Spleen (tissue), 11 donors: Measurements from ENCODE around the gene TBL3. TPM values are rescaled to one million over a fixed set of nuclear protein-coding genes. Genes with fewer than 3 reads are reported as not detected.

Experiments used
- DNase-seq: peaks from one replicate; pipeline ENCODE4 v3.0.0-alpha.2; 2020
- H3K27ac ChIP-seq, 8 donors: fragments of 200-600 bp; sonication (generic) in 7 of 8; 1 replicate in 4 of 8; 2 replicates in 4 of 8; pipeline versions ENCODE4 v1.5.0 to v1.8.0; 2016 to 2021; ENCODE audit warnings: inconsistent platforms in 4 of 8, mild to moderate bottlenecking in 4 of 8, moderate library complexity in 1 of 8
- H3K27me3 ChIP-seq, 7 donors: fragments of 200-600 bp; sonication (generic) in 6 of 7; replicated peaks in 1 of 7; 1 replicate in 4 of 7; 2 replicates in 3 of 7; pipeline versions ENCODE4 v1.5.0 to v1.8.0; 2016 to 2021; ENCODE audit warnings: inconsistent platforms in 3 of 7, mild to moderate bottlenecking in 1 of 7
- H3K36me3 ChIP-seq, 6 donors: fragments of 200-600 bp; sonication (generic) in 5 of 6; 1 replicate in 4 of 6; 2 replicates in 2 of 6; pipeline versions ENCODE4 v1.5.0 to v1.8.0; 2016 to 2021; ENCODE audit warnings: inconsistent platforms in 2 of 6
- H3K4me1 ChIP-seq, 6 donors: fragments of 200-600 bp; sonication (generic) in 5 of 6; 1 replicate in 3 of 6; 2 replicates in 3 of 6; pipeline versions ENCODE4 v1.5.0 to v1.8.0; 2016 to 2021; ENCODE audit warnings: inconsistent platforms in 3 of 6
- H3K4me3 ChIP-seq, 8 donors: fragments of 200-600 bp; sonication (generic) in 7 of 8; 1 replicate in 4 of 8; 2 replicates in 4 of 8; pipeline versions ENCODE4 v1.5.0 to v1.8.0; 2016 to 2021; ENCODE audit warnings: inconsistent platforms in 4 of 8, mild to moderate bottlenecking in 4 of 8, moderate library complexity in 2 of 8
- H3K9me3 ChIP-seq, 8 donors: fragments of 200-600 bp; sonication (generic) in 7 of 8; 1 replicate in 4 of 8; 2 replicates in 4 of 8; pipeline versions ENCODE4 v1.5.0 to v1.8.0; 2016 to 2021; ENCODE audit warnings: inconsistent platforms in 4 of 8
- POLR2A ChIP-seq, 3 donors: fragments of 450-650 bp; IDR thresholded peaks; one replicate each; pipeline ENCODE4 v1.5.1; 2017; ENCODE audit warnings: antibody characterized with exemption in 3 of 3, mild to moderate bottlenecking in 1 of 3
- POLR2AphosphoS5 ChIP-seq, 3 donors: sonication (generic); formaldehyde crosslinking; IDR thresholded peaks; one replicate each; pipeline ENCODE4 v1.5.1; 2017; ENCODE audit warnings: antibody characterized with exemption in 3 of 3
- WGBS, 5 donors: extraction: QIAGEN DNeasy Blood & Tissue Kit in 3 of 5; methylation state at CpG; one replicate each; pipeline versions ENCODE4 v1.1.5 to v1.1.7; 2013 to 2018; 5-methylcytosine and 5-hydroxymethylcytosine counted together
- intact Hi-C: fragments of 100-400 bp; cut with DNase I; formaldehyde crosslinking; loops from one replicate; pipeline ENCODE4 v1.15.0; 2023; ENCODE audit warnings: low total_unique reads
- polyA plus RNA-seq, 3 donors: library from polyadenylated mRNA; stranded (reverse); fragments of 200-250 nt; gene quantifications; one replicate each; pipeline ENCODE4 v1.2.1, GENCODE V29; 2013
- total RNA-seq, 7 donors: library from RNA; depleted of rRNA in 3 of 7; stranded (reverse); fragments of >200 nt in 3 of 7; fragmentation: NEBNext Ultra II Directional in 4 of 7; extraction: Animal tissue kit (Norgen Biotek cat#: 25700) in 4 of 7; gene quantifications; one replicate each; pipeline versions ENCODE4 v1.1.0 to v1.2.1, GENCODE V29; 2016 to 2021
- TF ChIP-seq, protein P1 (sequence below), 11 experiments: fragments of 200-600 bp in 7 of 11; fragments of 450-650 bp in 4 of 11; sonication (generic) in 4 of 11; IDR thresholded peaks in 8 of 11; conservative IDR thresholded peaks in 3 of 11; 1 replicate in 7 of 11; 2 replicates in 4 of 11; pipeline versions ENCODE4 v1.4.0 to v1.8.0; 2016 to 2021; ENCODE audit warnings: antibody characterized with exemption in 11 of 11, inconsistent platforms in 4 of 11, mild to moderate bottlenecking in 1 of 11
- donor health status: healthy with polysubstance abuse.
- donor health status: DM: no; HTN: no; CAD: no; lungs with moderate emphysema.
- donor health status: DM: no; HTN: no; CAD: no.
- donor health status: Bipolar disorder and iron deficiency.
- donor health status: healthy.
- donor health status: DM: no; HTN: no; CAD: no.
- donor health status: DM: yes; HTN: yes; CAD: no.

Gene TBL3
- total and polyA plus RNA-seq, 10 donors, result 20.6 to 54.2 (median 29.3) TPM

GRCh38 chr16:1944612-1945199 lies 27.1 kb upstream of the TBL3 start:
- Histone ChIP-seq H3K4me1 (peaks cover 11 to 41% (median 31%) of the 10 kb centered on the region in 6 donors), H3K27ac (no peak overlapping the region), H3K36me3 (peaks cover 0 to 17% (median 9%) of the 10 kb centered on the region in 6 donors), H3K9me3 (no peaks in the 10 kb centered on the region), H3K4me3 (no peak overlapping the region), H3K27me3 (no peaks in the 10 kb centered on the region)
- intact Hi-C loops, result no loop called here
- peak; percentile 73 for DNase-seq
- 89 to 96% (median 92%) methylated on average over 21 of the region's 21 CpGs for WGBS, 5 donors
- TF ChIP-seq POLR2AphosphoS5 (IDR thresholded peaks at IDR 0.05) (no peak), POLR2A (IDR thresholded peaks at IDR 0.05) (no peak)
- TF ChIP-seq, protein P1, sequence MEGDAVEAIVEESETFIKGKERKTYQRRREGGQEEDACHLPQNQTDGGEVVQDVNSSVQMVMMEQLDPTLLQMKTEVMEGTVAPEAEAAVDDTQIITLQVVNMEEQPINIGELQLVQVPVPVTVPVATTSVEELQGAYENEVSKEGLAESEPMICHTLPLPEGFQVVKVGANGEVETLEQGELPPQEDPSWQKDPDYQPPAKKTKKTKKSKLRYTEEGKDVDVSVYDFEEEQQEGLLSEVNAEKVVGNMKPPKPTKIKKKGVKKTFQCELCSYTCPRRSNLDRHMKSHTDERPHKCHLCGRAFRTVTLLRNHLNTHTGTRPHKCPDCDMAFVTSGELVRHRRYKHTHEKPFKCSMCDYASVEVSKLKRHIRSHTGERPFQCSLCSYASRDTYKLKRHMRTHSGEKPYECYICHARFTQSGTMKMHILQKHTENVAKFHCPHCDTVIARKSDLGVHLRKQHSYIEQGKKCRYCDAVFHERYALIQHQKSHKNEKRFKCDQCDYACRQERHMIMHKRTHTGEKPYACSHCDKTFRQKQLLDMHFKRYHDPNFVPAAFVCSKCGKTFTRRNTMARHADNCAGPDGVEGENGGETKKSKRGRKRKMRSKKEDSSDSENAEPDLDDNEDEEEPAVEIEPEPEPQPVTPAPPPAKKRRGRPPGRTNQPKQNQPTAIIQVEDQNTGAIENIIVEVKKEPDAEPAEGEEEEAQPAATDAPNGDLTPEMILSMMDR (IDR thresholded peaks at IDR 0.05 in 8 of 11, conservative IDR thresholded peaks at IDR 0.05 in 3 of 11), result no peak

DNA sequence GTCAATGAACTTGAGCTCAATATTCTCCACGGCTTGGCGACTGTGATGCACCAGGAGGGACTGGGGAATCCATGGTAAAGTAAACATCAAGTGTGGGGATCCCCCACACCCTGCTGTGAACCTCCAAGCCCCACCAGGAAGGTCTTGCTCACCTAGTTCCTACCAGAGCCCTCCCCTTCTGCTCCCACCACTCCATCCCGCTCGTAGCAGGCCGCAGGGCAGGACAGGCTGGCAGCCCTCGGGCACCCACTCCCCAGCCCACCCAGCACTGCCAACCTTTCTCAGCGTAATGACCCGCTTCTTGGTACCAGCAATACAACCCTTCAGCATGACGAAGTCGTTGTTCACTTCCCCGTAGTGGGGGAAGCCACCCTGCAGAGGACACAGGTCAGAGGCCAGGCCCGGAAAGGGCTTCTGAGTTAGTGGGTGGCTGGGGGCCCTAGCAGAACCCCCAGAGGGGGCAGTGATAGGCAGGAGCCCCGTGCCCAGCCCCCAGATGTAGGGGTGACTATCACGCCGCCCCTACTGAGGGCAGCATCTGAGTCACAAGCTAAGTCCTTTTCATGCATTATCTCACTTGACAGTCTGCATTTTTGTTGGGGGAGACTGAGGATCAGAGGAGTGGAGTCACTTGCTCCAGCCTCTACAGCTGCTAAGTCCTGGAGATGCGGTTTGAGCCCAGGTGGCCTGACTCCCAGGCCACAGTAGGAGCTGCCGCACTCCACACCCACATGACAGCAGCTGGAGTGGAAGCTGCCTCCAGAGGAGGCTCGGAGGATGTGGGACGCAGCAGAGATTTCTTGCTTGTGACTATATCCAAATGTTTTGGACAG lies 26.1 kb upstream of the TBL3 start:
- peaks cover 0 to 6% (median under 1%) of the 10 kb centered on the region in 6 donors for H3K36me3 ChIP-seq
- TF ChIP-seq POLR2AphosphoS5 (IDR thresholded peaks at IDR 0.05) (no peak), POLR2A (IDR thresholded peaks at IDR 0.05) (no peak)
- TF ChIP-seq, protein P1 (IDR thresholded peaks at IDR 0.05 in 8 of 11, conservative IDR thresholded peaks at IDR 0.05 in 3 of 11), result no peak
- no peaks in the 10 kb centered on the region for H3K27me3 ChIP-seq
- no peak overlapping the region for H3K4me3 ChIP-seq
- intact Hi-C loops, result no loop called here
- peak; percentile 72 for DNase-seq
- H3K27ac ChIP-seq, result no peak overlapping the region
- 83 to 91% (median 85%) methylated on average over 17 to 19 of the region's 19 CpGs for WGBS, 5 donors
- H3K4me1 ChIP-seq, result peaks cover 11 to 30% (median 24%) of the 10 kb centered on the region in 6 donors
- no peaks in the 10 kb centered on the region for H3K9me3 ChIP-seq

- Histone ChIP-seq H3K9me3 (no peaks in the 10 kb centered on the region), H3K4me1 (peaks cover 8 to 21% (median 16%) of the 10 kb centered on the region in 6 donors), H3K27ac (no peak overlapping the region), H3K4me3 (no peak overlapping the region), H3K27me3 (no peaks in the 10 kb centered on the region), H3K36me3 (no peaks in the 10 kb centered on the region)
- intact Hi-C loops, result no loop called here
- WGBS, 5 donors, result 78 to 91% (median 82%) methylated on average over 30 to 38 of the region's 38 CpGs
- DNase-seq, result peak; percentile 75
- TF ChIP-seq POLR2A (IDR thresholded peaks at IDR 0.05) (no peak), POLR2AphosphoS5 (IDR thresholded peaks at IDR 0.05) (no peak)
- TF ChIP-seq, protein P1 (IDR thresholded peaks at IDR 0.05 in 8 of 11, conservative IDR thresholded peaks at IDR 0.05 in 3 of 11), result no peak
Measured at GRCh38 chr16:1946495-1947368, 25.1 kb upstream of the TBL3 start.
